ENCODE measurements around the gene KDM4C.

The KDM4C gene

DNA sequence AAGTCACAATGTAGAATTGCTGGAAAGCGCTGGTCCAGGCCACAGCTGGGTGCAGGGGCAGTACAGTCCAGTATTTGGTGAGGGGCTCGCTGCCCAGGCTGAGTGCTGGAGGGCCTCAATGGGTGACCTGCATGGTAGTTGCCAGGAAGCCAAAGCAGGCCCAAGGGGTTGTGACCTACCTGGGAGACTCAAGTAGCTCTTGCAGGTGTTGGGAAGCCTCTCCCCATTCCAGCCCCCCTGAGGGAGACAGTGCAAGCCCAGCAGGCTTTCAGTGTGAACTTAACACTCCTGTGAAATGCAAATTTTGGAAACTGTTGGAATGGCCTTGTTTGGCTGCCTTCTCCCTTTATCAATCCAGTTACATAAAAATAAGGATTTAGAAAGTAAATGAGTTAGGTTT lies 13.9 kb downstream of the KDM4C start:
- DNase-seq (ENCODE audit: low read depth in 2 of 2) = no peak
- H3K4me3 ChIP-seq (replicated peaks in 1 of 2; ENCODE audit: low read depth in 2 of 2, low read length in 2 of 2) = no peak overlapping the region
- TF ChIP-seq CTCF (IDR thresholded peaks at IDR 0.05; ENCODE audit: low read depth, low read length) = no peak

DNA sequence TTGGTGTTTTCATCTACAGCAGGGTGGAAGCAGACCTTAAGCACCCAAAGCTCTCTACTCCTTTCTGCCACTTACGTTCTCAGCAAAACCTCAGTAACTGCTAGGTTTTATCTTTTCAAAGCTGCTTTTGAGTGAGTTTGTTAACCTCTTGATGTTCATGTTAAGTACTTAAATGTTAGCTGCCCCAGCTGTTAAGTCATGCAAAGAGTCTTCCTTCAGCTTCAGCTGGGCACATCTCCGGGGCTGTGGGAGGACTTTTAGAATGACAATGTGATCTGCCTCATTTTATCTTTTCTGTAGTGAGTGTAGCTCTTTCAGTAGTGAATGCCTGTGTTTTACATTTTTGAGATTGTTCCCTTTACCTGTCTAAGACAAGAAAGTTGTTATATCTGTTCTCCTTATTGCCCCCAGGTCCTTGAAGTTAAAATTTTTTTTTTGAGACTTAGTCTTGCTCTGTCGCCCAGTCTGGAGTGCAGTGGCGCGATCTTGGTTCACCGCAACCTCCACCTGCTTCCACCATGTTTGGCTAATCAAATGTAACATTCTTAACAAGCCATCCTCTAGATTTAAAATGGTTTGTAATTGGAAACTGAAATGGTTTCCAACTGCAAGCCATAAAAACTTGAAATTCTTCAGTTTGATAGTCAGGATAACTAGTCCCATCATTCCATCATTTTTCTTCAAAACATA lies 19.6 kb downstream of the KDM4C start:
- TF ChIP-seq CTCF (IDR thresholded peaks at IDR 0.05; ENCODE audit: low read depth, low read length) = no peak
- no peak for DNase-seq (ENCODE audit: low read depth in 2 of 2)
- no peak overlapping the region for H3K4me3 ChIP-seq (replicated peaks in 1 of 2; ENCODE audit: low read depth in 2 of 2, low read length in 2 of 2)

GRCh38 chr9:6779417-6780241 lies 21.9 kb downstream of the KDM4C start:
- peak; percentile 34 to 65 for DNase-seq (ENCODE audit: low read depth in 2 of 2)
- TF ChIP-seq CTCF (IDR thresholded peaks at IDR 0.05; ENCODE audit: low read depth, low read length) = no peak
- no peak overlapping the region for H3K4me3 ChIP-seq (replicated peaks in 1 of 2; ENCODE audit: low read depth in 2 of 2, low read length in 2 of 2)

GRCh38 chr9:6780690-6781089 lies 22.9 kb downstream of the KDM4C start:
- TF ChIP-seq CTCF (IDR thresholded peaks at IDR 0.05; ENCODE audit: low read depth, low read length) = no peak
- H3K4me3 ChIP-seq (replicated peaks in 1 of 2; ENCODE audit: low read depth in 2 of 2, low read length in 2 of 2) = no peak overlapping the region
- peak; percentile 24 to 29 for DNase-seq (ENCODE audit: low read depth in 2 of 2)

GRCh38 chr9:6781476-6781875 lies 23.7 kb downstream of the KDM4C start:
- H3K4me3 ChIP-seq (replicated peaks in 1 of 2; ENCODE audit: low read depth in 2 of 2, low read length in 2 of 2) = no peak overlapping the region
- TF ChIP-seq CTCF (IDR thresholded peaks at IDR 0.05; ENCODE audit: low read depth, low read length) = no peak
- DNase-seq (ENCODE audit: low read depth in 2 of 2) = no peak

DNA sequence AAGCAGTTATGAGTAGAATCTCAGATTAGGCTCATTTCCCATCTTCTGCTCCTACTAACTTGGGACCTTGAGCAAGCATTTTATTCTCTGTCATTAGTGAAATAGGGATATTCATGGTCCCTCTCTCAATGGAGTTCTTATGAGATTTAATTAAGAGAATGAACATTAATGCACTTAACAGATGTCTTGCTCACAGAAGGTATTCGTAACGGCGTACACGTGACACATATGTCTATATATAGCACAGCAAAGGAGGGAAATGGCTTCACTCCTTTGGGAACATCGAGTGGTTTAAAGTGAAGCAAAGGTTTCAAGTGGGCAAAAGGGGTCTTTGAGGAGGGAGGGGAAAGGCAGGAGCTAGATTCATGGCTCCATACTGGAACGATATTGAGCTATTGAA lies 24.6 kb downstream of the KDM4C start:
- no peak for DNase-seq (ENCODE audit: low read depth in 2 of 2)
- no peak for TF ChIP-seq CTCF (IDR thresholded peaks at IDR 0.05; ENCODE audit: low read depth, low read length)
- H3K4me3 ChIP-seq (replicated peaks in 1 of 2; ENCODE audit: low read depth in 2 of 2, low read length in 2 of 2) = no peak overlapping the region
